Stimulated activated CD4-positive, alpha-beta T cell treated with anti-CD3 and anti-CD28 coated beads, TNF-alpha, amount 100 ng/mL, for 48 hours (primary cell): ENCODE results near the gene KCNK10.
A peak's percentile ranks its signal among the peaks of the same experiment; 100 is the strongest.

Experiments used
- DNase-seq, 3 donors: peaks; one replicate each; pipeline ENCODE4 v3.0.0-alpha.2; 2020; ENCODE audit warnings: low read depth in 3 of 3

Gene KCNK10

GRCh38 chr14:88185843-88186242 lies 137.2 kb downstream of the KCNK10 start:
- DNase-seq = no peak

- DNase-seq = no peak
These were observed 138.1 kb downstream of the KCNK10 start for GRCh38 chr14:88184956-88185355.

- no peak for DNase-seq
These were observed 142.0 kb downstream of the KCNK10 start for GRCh38 chr14:88181072-88181471.

- no peak for DNase-seq
These were observed 143.4 kb downstream of the KCNK10 start for GRCh38 chr14:88179716-88180115.

- no peak for DNase-seq
These were observed 152.7 kb downstream of the KCNK10 start for GRCh38 chr14:88170333-88170732.

- DNase-seq = peak; percentile 7 to 18 (median 18)
These were observed 154.4 kb downstream of the KCNK10 start for GRCh38 chr14:88168498-88169165.

GRCh38 chr14:88168025-88168424 lies 155.0 kb downstream of the KCNK10 start:
- no peak for DNase-seq

- no peak for DNase-seq
These were observed 156.5 kb downstream of the KCNK10 start for GRCh38 chr14:88166616-88167015.

GRCh38 chr14:88164906-88165534 lies 158.0 kb downstream of the KCNK10 start:
- DNase-seq = no peak

- no peak for DNase-seq
These were observed 159.3 kb downstream of the KCNK10 start for GRCh38 chr14:88163731-88164255.

- no peak for DNase-seq
These were observed 166.9 kb downstream of the KCNK10 start for GRCh38 chr14:88156127-88156526.

GRCh38 chr14:88154926-88155325 lies 168.1 kb downstream of the KCNK10 start:
- no peak for DNase-seq

GRCh38 chr14:88154321-88154720 lies 168.7 kb downstream of the KCNK10 start:
- no peak for DNase-seq

- no peak for DNase-seq
These were observed 176.0 kb downstream of the KCNK10 start for GRCh38 chr14:88146881-88147649.

GRCh38 chr14:88143810-88144209 lies 179.3 kb downstream of the KCNK10 start:
- DNase-seq = no peak

GRCh38 chr14:88142997-88143396 lies 180.1 kb downstream of the KCNK10 start:
- DNase-seq = no peak

- no peak for DNase-seq
These were observed 182.2 kb downstream of the KCNK10 start for GRCh38 chr14:88140874-88141273.

GRCh38 chr14:88137327-88137726 lies 185.7 kb downstream of the KCNK10 start:
- no peak for DNase-seq
